ENCODE results near the gene RNASEH1. TPM values are rescaled to one million over a fixed set of nuclear protein-coding genes. Genes with fewer than 3 reads are reported as not detected.

Gene RNASEH1
- polyA plus RNA-seq, 3 donors, result 6.8 to 16.4 (median 14.2) TPM

DNA sequence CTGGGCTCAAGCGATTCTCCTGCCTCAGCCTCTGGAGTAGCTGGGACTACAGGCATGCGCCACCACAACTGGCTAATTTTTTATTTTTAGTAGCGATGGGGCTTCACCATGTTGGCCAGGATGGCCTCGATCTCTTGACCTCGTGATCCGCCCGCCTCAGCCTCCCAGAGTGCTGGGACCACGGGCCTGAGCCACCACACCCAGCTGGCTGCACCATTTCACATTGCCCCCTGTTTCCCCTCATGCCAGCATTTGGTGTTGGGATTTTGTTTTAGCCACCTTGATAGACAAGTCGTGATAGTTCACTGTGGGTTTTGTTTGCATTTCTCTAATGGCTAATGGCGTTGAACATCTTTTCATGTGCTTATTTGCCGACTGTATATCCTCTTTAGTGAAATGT, 31.0 kb upstream of the RNASEH1 start:
- peaks cover 6 to 10% of the 10 kb centered on the region in 2 donors for H3K36me3 Mint-ChIP-seq
- Histone ChIP-seq H3K79me2 (ENCODE audit: insufficient read depth, low read length) (no peaks in the 10 kb centered on the region), H3K36me3 (replicated peaks in 1 of 2; ENCODE audit: control insufficient read depth in 1 of 2, insufficient read depth in 2 of 2, low read length in 2 of 2) (peaks cover 2 to 10% of the 10 kb centered on the region in 2 donors), H3K4me1 (ENCODE audit: control insufficient read depth in 1 of 2, insufficient read depth in 2 of 2, low read length in 2 of 2) (no peaks in the 10 kb centered on the region), H3K4me3 (replicated peaks in 1 of 3; ENCODE audit: low read depth in 2 of 3, low read length in 3 of 3) (no peak overlapping the region), H3K27ac (ENCODE audit: low read depth in 1 of 2, low read length in 2 of 2) (no peak overlapping the region), H3K27me3 (ENCODE audit: control insufficient read depth in 2 of 2, insufficient read depth in 2 of 2, low read length in 2 of 2) (no peaks in the 10 kb centered on the region), H2AFZ (ENCODE audit: insufficient read depth, low read depth, low read length, poor library complexity, severe bottlenecking) (no peak overlapping the region), H3K9ac (ENCODE audit: insufficient read depth, low read length, poor library complexity, severe bottlenecking) (no peak overlapping the region), H4K20me1 (ENCODE audit: insufficient read depth, low read length) (no peaks in the 10 kb centered on the region), H3K9me3 (replicated peaks in 1 of 2; ENCODE audit: control insufficient read depth in 1 of 2, insufficient read depth in 1 of 2, low read length in 2 of 2) (no peaks in the 10 kb centered on the region), H3K4me2 (replicated peaks; ENCODE audit: extremely low read depth, low read length, poor library complexity, severe bottlenecking) (no peak overlapping the region)
- 97% methylated on average over 10 of the region's 11 CpGs for WGBS (ENCODE audit: insufficient coverage)
- intact Hi-C loops (cut with micrococcal nuclease), result no loop called here
- no peaks in the 10 kb centered on the region for H3K4me1 Mint-ChIP-seq
- H3K27me3 Mint-ChIP-seq (ENCODE audit: low read depth in 3 of 3), result peaks cover 0 to 1% (median 0%) of the 10 kb centered on the region in 3 donors
- TF ChIP-seq, protein P1, sequence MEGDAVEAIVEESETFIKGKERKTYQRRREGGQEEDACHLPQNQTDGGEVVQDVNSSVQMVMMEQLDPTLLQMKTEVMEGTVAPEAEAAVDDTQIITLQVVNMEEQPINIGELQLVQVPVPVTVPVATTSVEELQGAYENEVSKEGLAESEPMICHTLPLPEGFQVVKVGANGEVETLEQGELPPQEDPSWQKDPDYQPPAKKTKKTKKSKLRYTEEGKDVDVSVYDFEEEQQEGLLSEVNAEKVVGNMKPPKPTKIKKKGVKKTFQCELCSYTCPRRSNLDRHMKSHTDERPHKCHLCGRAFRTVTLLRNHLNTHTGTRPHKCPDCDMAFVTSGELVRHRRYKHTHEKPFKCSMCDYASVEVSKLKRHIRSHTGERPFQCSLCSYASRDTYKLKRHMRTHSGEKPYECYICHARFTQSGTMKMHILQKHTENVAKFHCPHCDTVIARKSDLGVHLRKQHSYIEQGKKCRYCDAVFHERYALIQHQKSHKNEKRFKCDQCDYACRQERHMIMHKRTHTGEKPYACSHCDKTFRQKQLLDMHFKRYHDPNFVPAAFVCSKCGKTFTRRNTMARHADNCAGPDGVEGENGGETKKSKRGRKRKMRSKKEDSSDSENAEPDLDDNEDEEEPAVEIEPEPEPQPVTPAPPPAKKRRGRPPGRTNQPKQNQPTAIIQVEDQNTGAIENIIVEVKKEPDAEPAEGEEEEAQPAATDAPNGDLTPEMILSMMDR (IDR thresholded peaks at IDR 0.05), result no peak
- no peaks in the 10 kb centered on the region for H3K9me3 Mint-ChIP-seq
- no peak overlapping the region for H3K4me3 Mint-ChIP-seq
- H3K27ac Mint-ChIP-seq, result no peak overlapping the region
- no peak for DNase-seq

DNA sequence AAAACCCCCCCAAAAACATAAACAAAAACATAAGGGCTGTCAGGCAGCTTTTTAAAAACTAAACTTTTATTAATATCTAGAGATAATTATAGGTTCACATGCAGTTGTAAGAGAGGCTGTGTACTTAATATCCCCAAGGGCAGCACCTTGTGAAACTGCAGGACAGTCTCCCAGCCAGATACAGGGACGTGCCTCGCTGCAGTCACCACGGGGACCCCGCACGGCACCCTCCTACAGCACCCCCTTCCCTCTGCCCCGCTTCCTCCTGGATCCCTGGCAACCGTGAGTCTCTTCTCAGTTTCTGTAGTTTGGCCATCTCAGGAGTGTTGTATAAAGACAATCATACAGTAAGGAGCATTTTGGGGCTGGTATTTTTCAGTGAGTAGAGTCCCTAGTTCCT, 30.0 kb upstream of the RNASEH1 start:
- Mint-ChIP-seq H3K27ac (peak overlapping the region in 1 of 7 donors; percentile 57), H3K36me3 (peaks cover 11% of the 10 kb centered on the region in 2 donors), H3K27me3 (ENCODE audit: low read depth in 3 of 3) (no peaks in the 10 kb centered on the region), H3K4me3 (no peak overlapping the region), H3K4me1 (no peaks in the 10 kb centered on the region), H3K9me3 (no peaks in the 10 kb centered on the region)
- intact Hi-C loops (cut with micrococcal nuclease), result no loop called here
- H3K4me2 ChIP-seq (replicated peaks; ENCODE audit: extremely low read depth, low read length, poor library complexity, severe bottlenecking), result no peak overlapping the region
- no peaks in the 10 kb centered on the region for H3K79me2 ChIP-seq (ENCODE audit: insufficient read depth, low read length)
- no peak overlapping the region for H2AFZ ChIP-seq (ENCODE audit: insufficient read depth, low read depth, low read length, poor library complexity, severe bottlenecking)
- peaks cover 9 to 20% of the 10 kb centered on the region in 2 donors for H3K36me3 ChIP-seq (replicated peaks in 1 of 2; ENCODE audit: control insufficient read depth in 1 of 2, insufficient read depth in 2 of 2, low read length in 2 of 2)
- H3K9ac ChIP-seq (ENCODE audit: insufficient read depth, low read length, poor library complexity, severe bottlenecking), result no peak overlapping the region
- no peak overlapping the region for H3K27ac ChIP-seq (ENCODE audit: low read depth in 1 of 2, low read length in 2 of 2)
- H3K27me3 ChIP-seq (ENCODE audit: control insufficient read depth in 2 of 2, insufficient read depth in 2 of 2, low read length in 2 of 2), result no peaks in the 10 kb centered on the region
- no peaks in the 10 kb centered on the region for H3K4me1 ChIP-seq (ENCODE audit: control insufficient read depth in 1 of 2, insufficient read depth in 2 of 2, low read length in 2 of 2)
- H3K9me3 ChIP-seq (replicated peaks in 1 of 2; ENCODE audit: control insufficient read depth in 1 of 2, insufficient read depth in 1 of 2, low read length in 2 of 2), result no peaks in the 10 kb centered on the region
- no peak overlapping the region for H3K4me3 ChIP-seq (replicated peaks in 1 of 3; ENCODE audit: low read depth in 2 of 3, low read length in 3 of 3)
- WGBS (ENCODE audit: insufficient coverage), result no CpG with 5 or more reads among the region's 7 CpGs
- DNase-seq, result no peak
- H4K20me1 ChIP-seq (ENCODE audit: insufficient read depth, low read length), result no peaks in the 10 kb centered on the region
- TF ChIP-seq, protein P1 (IDR thresholded peaks at IDR 0.05), result no peak
